IMR-90 (cell line): ENCODE data around the gene ARX. TPM values are rescaled to one million over a fixed set of nuclear protein-coding genes. Genes with fewer than 3 reads are reported as not detected.

Experiments
- ATAC-seq: fragments of 200-7000 bp; cut with Tn5 transposase; 2 replicates; pipeline ENCODE4 v1.9.1; 2020; ENCODE audit warnings: low read depth, mild to moderate bottlenecking, moderate library complexity
- BruUV-seq: library from RNA; stranded (reverse); fragments of 400-500 nt; replicated peaks from 2 replicates; lab custom pipeline; 2021; lab: Mats Ljungman, UMichigan
- CTCF ChIA-PET: fragments of 300-600 bp; formaldehyde crosslinking; extraction: SDS; loops from one replicate; lab custom pipeline; 2021; ENCODE audit warnings: antibody characterized with exemption; lab: Yijun Ruan, JAX
- POLR2A ChIA-PET: fragments of 300-600 bp; sonication (Branson Sonifier 250); formaldehyde crosslinking; loops from one replicate; lab custom pipeline; 2022; ENCODE audit warnings: antibody characterized with exemption; ENCODE audit not compliant: unreplicated experiment; lab: Charles Lee
- DNase-seq: peaks from one replicate; pipeline ENCODE4 v3.0.0; 2013
- H2AFZ ChIP-seq: replicated peaks from 2 replicates; pipeline ENCODE3; 2013; ENCODE audit warnings: low read length, mild to moderate bottlenecking; ENCODE audit not compliant: poor library complexity
- H2AK5ac ChIP-seq: 2 replicates; pipeline ENCODE4 v1.6.1; 2013; ENCODE audit warnings: low read depth, low read length, inconsistent platforms
- H2AK9ac ChIP-seq: replicated peaks from 2 replicates; pipeline ENCODE3; 2013; ENCODE audit warnings: mild to moderate bottlenecking, low read depth, low read length, moderate library complexity; ENCODE audit not compliant: poor library complexity
- H2BK120ac ChIP-seq: 2 replicates; pipeline ENCODE4 v1.6.1; 2013; ENCODE audit warnings: low read depth, low read length, inconsistent platforms
- H2BK15ac ChIP-seq: 3 replicates; pipeline ENCODE4 v1.6.1; 2013; ENCODE audit warnings: low read depth, low read length, inconsistent platforms
- H2BK20ac ChIP-seq: 2 replicates; pipeline ENCODE4 v1.6.1; 2013; ENCODE audit warnings: low read depth, mild to moderate bottlenecking, inconsistent platforms, low read length, moderate library complexity
- H2BK5ac ChIP-seq: 2 replicates; pipeline ENCODE4 v1.6.1; 2013; ENCODE audit warnings: mild to moderate bottlenecking, low read depth, low read length, inconsistent platforms; ENCODE audit not compliant: poor library complexity, severe bottlenecking
- H3K14ac ChIP-seq: replicated peaks from 2 replicates; pipeline ENCODE4 v1.6.1; 2013; ENCODE audit warnings: low read depth, low read length, inconsistent platforms
- H3K18ac ChIP-seq: 2 replicates; pipeline ENCODE4 v1.6.1; 2013; ENCODE audit warnings: low read depth, low read length, control low read depth
- H3K23ac ChIP-seq: 2 replicates; pipeline ENCODE4 v1.6.1; 2013; ENCODE audit warnings: low read depth, low read length, inconsistent platforms
- H3K27ac ChIP-seq: 2 replicates; pipeline ENCODE4 v1.5.1; 2013; ENCODE audit warnings: mild to moderate bottlenecking, control low read depth, low read length; ENCODE audit not compliant: insufficient read depth
- H3K27me3 ChIP-seq: 2 replicates; pipeline ENCODE4 v1.6.1; 2013; ENCODE audit warnings: low read length; ENCODE audit not compliant: control insufficient read depth, insufficient read depth
- H3K36me3 ChIP-seq: 2 replicates; pipeline ENCODE4 v1.6.1; 2013; ENCODE audit warnings: low read length, mixed read lengths; ENCODE audit not compliant: control insufficient read depth, insufficient read depth
- H3K4ac ChIP-seq: 2 replicates; pipeline ENCODE4 v1.6.1; 2013; ENCODE audit warnings: low read depth, low read length, inconsistent platforms
- H3K4me1 ChIP-seq: 2 replicates; pipeline ENCODE4 v1.6.1; 2013; ENCODE audit warnings: low read length, mixed read lengths; ENCODE audit not compliant: control insufficient read depth, insufficient read depth
- H3K4me2 ChIP-seq: 2 replicates; pipeline ENCODE4 v1.6.1; 2013; ENCODE audit warnings: low read depth, mild to moderate bottlenecking, control low read depth, low read length, moderate library complexity
- H3K4me3 ChIP-seq: 2 replicates; pipeline ENCODE4 v1.5.1; 2013; ENCODE audit warnings: low read depth, mild to moderate bottlenecking, control low read depth, low read length, moderate library complexity; ENCODE audit not compliant: insufficient read depth
- H3K56ac ChIP-seq: 2 replicates; pipeline ENCODE4 v1.6.1; 2013; ENCODE audit warnings: low read length, inconsistent platforms; ENCODE audit not compliant: insufficient read depth; ENCODE audit errors: extremely low read depth
- H3K79me1 ChIP-seq, 2 experiments: 2 replicates each; pipeline ENCODE4 v1.6.1; 2013; ENCODE audit warnings: low read length in 2 of 2, inconsistent platforms in 1 of 2, low read depth in 1 of 2
- H3K9ac ChIP-seq: 2 replicates; pipeline ENCODE4 v1.6.1; 2013; ENCODE audit warnings: low read depth, low read length, control low read depth
- H3K9me1 ChIP-seq: 2 replicates; pipeline ENCODE4 v1.6.1; 2013; ENCODE audit warnings: low read length, inconsistent platforms; ENCODE audit not compliant: insufficient read depth
- H3K9me3 ChIP-seq: 2 replicates; pipeline ENCODE4 v1.6.1; 2013; ENCODE audit warnings: low read length; ENCODE audit not compliant: control insufficient read depth, insufficient read depth
- H4K20me1 ChIP-seq: 2 replicates; pipeline ENCODE4 v1.6.1; 2013; ENCODE audit warnings: low read length, inconsistent platforms; ENCODE audit not compliant: insufficient read depth
- H4K5ac ChIP-seq: 2 replicates; pipeline ENCODE4 v1.6.1; 2013; ENCODE audit warnings: mild to moderate bottlenecking, low read depth, low read length, control low read depth
- H4K8ac ChIP-seq, 2 experiments: 2 replicates each; pipeline ENCODE4 v1.6.1; 2013; ENCODE audit warnings: low read depth in 2 of 2, low read length in 2 of 2, control low read depth in 1 of 2, inconsistent platforms in 1 of 2
- H4K91ac ChIP-seq: 2 replicates; pipeline ENCODE4 v1.6.1; 2013; ENCODE audit warnings: low read depth, low read length, inconsistent platforms; ENCODE audit not compliant: insufficient read depth
- BHLHE40 ChIP-seq: fragments of 150-350 bp; IDR thresholded peaks from 2 replicates; pipeline ENCODE4 v1.6.1; 2016; ENCODE audit warnings: mild to moderate bottlenecking, low read depth, low read length
- CEBPB ChIP-seq: IDR thresholded peaks from 2 replicates; pipeline ENCODE4 v1.6.1; 2012; ENCODE audit warnings: low read depth, low read length, improper control_type of control experiment
- CHD1 ChIP-seq: IDR thresholded peaks from 2 replicates; pipeline ENCODE4 v1.6.1; 2012; ENCODE audit warnings: low read depth, low read length, improper control_type of control experiment
- ELK1 ChIP-seq: fragments of 150-350 bp; IDR thresholded peaks from 2 replicates; pipeline ENCODE4 v1.6.1; 2016; ENCODE audit warnings: low read depth, mild to moderate bottlenecking, low read length, moderate library complexity, borderline replicate concordance
- MAZ ChIP-seq: IDR thresholded peaks from 2 replicates; pipeline ENCODE4 v1.6.1; 2012; ENCODE audit warnings: low read depth, mild to moderate bottlenecking, low read length, improper control_type of control experiment, moderate library complexity, borderline replicate concordance
- MXI1 ChIP-seq: IDR thresholded peaks from 2 replicates; pipeline ENCODE4 v1.6.1; 2012; ENCODE audit warnings: low read depth, mild to moderate bottlenecking, low read length, moderate library complexity, borderline replicate concordance
- NFE2L2 ChIP-seq: fragments of 150-350 bp; IDR thresholded peaks from 2 replicates; pipeline ENCODE4 v1.6.1; 2016; ENCODE audit warnings: low read depth, mild to moderate bottlenecking, low read length
- POLR2A ChIP-seq: IDR thresholded peaks from 2 replicates; pipeline ENCODE4 v1.6.1; 2012; ENCODE audit warnings: mild to moderate bottlenecking, low read depth, low read length
- RAD21 ChIP-seq: IDR thresholded peaks from 2 replicates; pipeline ENCODE4 v1.6.1; 2012; ENCODE audit warnings: low read length, improper control_type of control experiment
- RCOR1 ChIP-seq: IDR thresholded peaks from 2 replicates; pipeline ENCODE4 v1.6.1; 2012; ENCODE audit warnings: mild to moderate bottlenecking, low read length, improper control_type of control experiment; ENCODE audit not compliant: insufficient replicate concordance
- RFX5 ChIP-seq: IDR thresholded peaks from 2 replicates; pipeline ENCODE4 v1.8.0; 2012; ENCODE audit warnings: low read depth, mild to moderate bottlenecking, low read length, moderate library complexity
- SMC3 ChIP-seq: fragments of 150-350 bp; IDR thresholded peaks from 2 replicates; pipeline ENCODE4 v1.6.1; 2016; ENCODE audit warnings: low read depth, mild to moderate bottlenecking, antibody characterized with exemption, low read length, moderate library complexity
- USF2 ChIP-seq: fragments of 150-350 bp; IDR thresholded peaks from 2 replicates; pipeline ENCODE4 v1.6.1; 2017; ENCODE audit warnings: mild to moderate bottlenecking, antibody characterized with exemption, low read length, low read depth
- WGBS, 2 experiments: methylation state at CpG; one replicate each; pipeline versions ENCODE4 v1.1.5 to v1.1.7; 2013; ENCODE audit warnings: missing lambda C conversion rate in 2 of 2; ENCODE audit not compliant: insufficient read length in 1 of 2; ENCODE audit errors: extremely low coverage in 2 of 2; 5-methylcytosine and 5-hydroxymethylcytosine counted together
- dilution Hi-C: fragments of 300-500 bp; cut with HindIII; formaldehyde crosslinking; loops from one replicate; pipeline ENCODE4 v1.14.3; 2018; ENCODE audit warnings: low sequenced_read_pairs; ENCODE audit not compliant: unreplicated experiment
- in situ Hi-C: fragments of 300-500 bp; cut with MboI; formaldehyde crosslinking; loops from 3 replicates; pipeline ENCODE4 v1.14.3; 2019; ENCODE audit warnings: low sequenced_read_pairs, inconsistent platforms, mixed read lengths
- intact Hi-C: fragments of 100-400 bp; cut with micrococcal nuclease; formaldehyde crosslinking; loops from 2 replicates; pipeline ENCODE4 v1.10.0; 2022
- polyA plus RNA-seq, 3 experiments: library from polyadenylated mRNA; depleted of rRNA; stranded (reverse); fragments of >200 nt; gene quantifications; 2 replicates each; pipeline ENCODE4 v1.2.3, GENCODE V29; 2012; ENCODE audit warnings: low replicate concordance in 1 of 3
- total RNA-seq: library from RNA; depleted of rRNA; stranded (reverse); fragments of >200 nt; gene quantifications from 2 replicates; pipeline ENCODE4 v1.2.3, GENCODE V29; 2012

Gene ARX
- total and polyA plus RNA-seq, 2 of the 4 experiments (the other 2 are of a cell fraction), result not detected

- Histone ChIP-seq H3K9ac (no peak overlapping the region), H3K18ac (no peak overlapping the region), H4K5ac (no peak overlapping the region), H3K4me1 (no peaks in the 10 kb centered on the region), H3K4me3 (no peak overlapping the region), H3K36me3 (no peaks in the 10 kb centered on the region), H4K8ac (no peak overlapping the region), H4K91ac (no peak overlapping the region), H2AFZ (no peak overlapping the region), H3K79me1 (no peaks in the 10 kb centered on the region), H2BK20ac (no peak overlapping the region), H2BK120ac (no peak overlapping the region), H3K14ac (no peak overlapping the region), H3K4me2 (no peak overlapping the region), H3K27me3 (no peaks in the 10 kb centered on the region), H2BK5ac (no peak overlapping the region), H3K9me1 (no peaks in the 10 kb centered on the region), H3K4ac (no peak overlapping the region), H3K23ac (no peak overlapping the region), H2AK5ac (no peak overlapping the region), H2AK9ac (no peak overlapping the region), H2BK15ac (no peak overlapping the region), H3K9me3 (no peaks in the 10 kb centered on the region), H3K56ac (no peak overlapping the region), H3K27ac (no peak overlapping the region), H4K20me1 (no peaks in the 10 kb centered on the region)
- no peak for TF ChIP-seq NFE2L2
- TF ChIP-seq CEBPB, result no peak
- TF ChIP-seq MAZ, result no peak
- no peak for TF ChIP-seq POLR2A
- no peak for TF ChIP-seq CHD1
- TF ChIP-seq RAD21, result no peak
- TF ChIP-seq SMC3, result no peak
- TF ChIP-seq BHLHE40, result no peak
- TF ChIP-seq RFX5, result no peak
- TF ChIP-seq ELK1, result no peak
- TF ChIP-seq RCOR1, result no peak
- no peak for TF ChIP-seq MXI1
- TF ChIP-seq USF2, result no peak
- ChIA-PET POLR2A (no interaction called here), CTCF (no interaction called here)
- intact Hi-C loops, result no loop called here
- in situ Hi-C loops, result no loop called here
- dilution Hi-C loops, result no loop called here
- no peak for ATAC-seq
- BruUV-seq, result no TSS peak
- WGBS, 2 experiments, result no CpG with 5 or more reads among the region's 2 CpGs
- DNase-seq, result no peak
These were observed 61.0 kb downstream of the ARX start for GRCh38 chrX:24954732-24955131.
